K562 (cell line): ENCODE measurements around the gene CNNM2. TPM values are rescaled to one million over a fixed set of nuclear protein-coding genes. Genes with fewer than 3 reads are reported as not detected.

Experiments used
- ATAC-seq: fragments of 200-7000 bp; cut with Tn5 transposase; 3 replicates; pipeline ENCODE4 v1.9.1; 2020; ENCODE audit warnings: moderate library complexity
- BruUV-seq: library from RNA; stranded (reverse); fragments of 400-500 nt; replicated peaks from 2 replicates; lab custom pipeline; 2021; lab: Mats Ljungman, UMichigan
- CTCF ChIA-PET: fragments of 300-600 bp; formaldehyde crosslinking; extraction: SDS; loops from one replicate; lab custom pipeline; 2021; ENCODE audit warnings: low intra/inter-chr PET ratio; lab: Yijun Ruan, JAX
- POLR2A ChIA-PET: fragments of 300-600, 350-650 bp; sonication (Branson Sonifier 250); formaldehyde crosslinking; extraction: SDS; loops from one replicate; lab custom pipeline; 2021; ENCODE audit warnings: antibody characterized with exemption, inconsistent platforms; lab: Yijun Ruan, JAX
- DNase-seq, 4 experiments: peaks; one replicate each; pipeline versions ENCODE4 v3.0.0 to v3.0.0-alpha.2; 2011 to 2018; ENCODE audit warnings: low spot score in 3 of 4, mixed read lengths in 3 of 4; ENCODE audit errors: extremely low read depth in 1 of 4
- FAIRE-seq: peaks from 2 replicates; lab custom pipeline; 2011; peaks lifted over from hg19 to GRCh38; lab: Jason Lieb, UNC
- H2AFZ ChIP-seq: 2 replicates; pipeline ENCODE4 v1.6.0; 2011; ENCODE audit warnings: low read depth, low read length, control low read depth, inconsistent platforms
- H3K27ac ChIP-seq: fragments of 200-600 bp; 3 replicates; pipeline ENCODE4 v1.8.0; 2011; ENCODE audit warnings: low read depth, mild to moderate bottlenecking, control low read depth, inconsistent platforms, low read length, moderate library complexity, mixed read lengths; ENCODE audit errors: extremely low read depth
- H3K27me3 ChIP-seq, 2 experiments: fragments of 300-600 bp in 1 of 2; 2 replicates in 1 of 2; 3 replicates in 1 of 2; pipeline versions ENCODE4 v1.6.0 to v1.8.0; 2011; ENCODE audit warnings: inconsistent platforms in 2 of 2, low read length in 2 of 2, mild to moderate bottlenecking in 1 of 2, mixed read lengths in 1 of 2, moderate library complexity in 1 of 2; ENCODE audit not compliant: control insufficient read depth in 2 of 2, insufficient read depth in 2 of 2
- H3K36me3 ChIP-seq: fragments of 300-600 bp; 3 replicates; pipeline ENCODE4 v1.8.0; 2011; ENCODE audit warnings: mild to moderate bottlenecking, low read length, inconsistent platforms; ENCODE audit not compliant: control insufficient read depth, insufficient read depth
- H3K4me1 ChIP-seq, 2 experiments: fragments of 200-600 bp in 1 of 2; replicated peaks in 1 of 2; 2 replicates in 1 of 2; 3 replicates in 1 of 2; pipeline versions ENCODE4 v1.5.1 to v1.8.0; 2011; ENCODE audit warnings: inconsistent platforms in 2 of 2, low read length in 2 of 2, mild to moderate bottlenecking in 1 of 2, mixed read lengths in 1 of 2, moderate library complexity in 1 of 2; ENCODE audit not compliant: control insufficient read depth in 2 of 2, insufficient read depth in 2 of 2
- H3K4me2 ChIP-seq: 2 replicates; pipeline ENCODE4 v1.6.1; 2011; ENCODE audit warnings: low read length, control low read depth, inconsistent platforms, mixed read lengths; ENCODE audit not compliant: insufficient read depth
- H3K4me3 ChIP-seq: fragments of 200-600 bp; sonication (generic), shearing (Covaris generic); 2 replicates; pipeline ENCODE4 v1.5.1; 2016; ENCODE audit warnings: control low read depth, inconsistent platforms
- H3K79me2 ChIP-seq: fragments of 200-600 bp; 3 replicates; pipeline ENCODE4 v1.8.0; 2011; ENCODE audit warnings: low read length, inconsistent platforms; ENCODE audit not compliant: control insufficient read depth, insufficient read depth
- H3K9ac ChIP-seq, 2 experiments: 2 replicates each; pipeline versions ENCODE4 v1.6.0 to v1.6.1; 2011; ENCODE audit warnings: low read depth in 2 of 2, low read length in 2 of 2, control low read depth in 1 of 2, inconsistent platforms in 1 of 2, mild to moderate bottlenecking in 1 of 2, mixed read lengths in 1 of 2; ENCODE audit not compliant: insufficient read depth in 1 of 2
- H3K9me1 ChIP-seq: one replicate; pipeline ENCODE4 v1.6.0; 2011; ENCODE audit warnings: inconsistent platforms, mild to moderate bottlenecking, low read length, moderate library complexity; ENCODE audit not compliant: control insufficient read depth, insufficient read depth
- H3K9me3 ChIP-seq: replicated peaks from 2 replicates; pipeline ENCODE4 v1.5.1; 2011; ENCODE audit warnings: low read depth, low read length, inconsistent platforms; ENCODE audit not compliant: control insufficient read depth, insufficient read depth
- H4K20me1 ChIP-seq: replicated peaks from 2 replicates; pipeline ENCODE4 v1.6.1; 2011; ENCODE audit warnings: low read length, inconsistent platforms, mixed read lengths; ENCODE audit not compliant: control insufficient read depth, insufficient read depth
- CEBPZ ChIP-seq: fragments of 150-350 bp; IDR thresholded peaks from 2 replicates; pipeline ENCODE4 v1.6.1; 2014; ENCODE audit warnings: low read depth, mild to moderate bottlenecking, low read length, borderline replicate concordance
- CXXC5 ChIP-seq: fragments of 250-450 bp; sonication (Bioruptor Pico); IDR thresholded peaks from 2 replicates; pipeline ENCODE4 v1.8.0; 2022; ENCODE audit warnings: inconsistent platforms, mild to moderate bottlenecking, moderate library complexity
- DIDO1 ChIP-seq: fragments of 450-650 bp; IDR thresholded peaks from 2 replicates; pipeline ENCODE4 v1.6.1; 2016; ENCODE audit warnings: low read depth, missing biosample characterization, missing genetic modification characterization
- HDGF ChIP-seq: fragments of 450-650 bp; IDR thresholded peaks from 2 replicates; pipeline ENCODE4 v1.6.1; 2016
- ZBTB26 ChIP-seq: fragments of 450-650 bp; formaldehyde crosslinking; IDR thresholded peaks from 2 replicates; pipeline ENCODE4 v1.4.0; 2022; ENCODE audit warnings: missing genetic modification characterization
- ZNF232 ChIP-seq: sonication (generic); formaldehyde crosslinking; IDR thresholded peaks from 2 replicates; pipeline ENCODE4 v1.8.0; 2022; ENCODE audit warnings: mild to moderate bottlenecking, missing genetic modification reagents
- in situ Hi-C: fragments of 300-500 bp; cut with MboI; formaldehyde crosslinking; loops from 4 replicates; pipeline ENCODE4 v1.15.0; 2018; ENCODE audit warnings: inconsistent platforms, mixed read lengths
- intact Hi-C: fragments of 100-400 bp; cut with micrococcal nuclease; formaldehyde crosslinking; loops from 2 replicates; pipeline ENCODE4 v1.14.2; 2022
- polyA plus RNA-seq, 8 experiments: library from polyadenylated mRNA; depleted of rRNA in 4 of 8; stranded (reverse) in 5 of 8; unstranded in 3 of 8; fragments of >200 nt; fragmentation: Nextera tagmentation in 2 of 8; fragmentation: Illumina TruSeq in 1 of 8; extraction: Ambion mirVana in 2 of 8; extraction: Trizol in 1 of 8; gene quantifications; 2 replicates each; pipeline versions ENCODE4 v1.2.1 to v1.2.3, GENCODE V29; 2011 to 2014; ENCODE audit warnings: inconsistent platforms in 1 of 8, missing spikeins in 1 of 8
- total RNA-seq, 7 experiments: library from RNA; depleted of rRNA in 6 of 7; stranded (reverse); fragments of >200 nt in 6 of 7; fragmentation: Illumina TruSeq in 2 of 7; extraction: Trizol in 2 of 7; gene quantifications; 2 replicates each; pipeline versions ENCODE4 v1.2.1 to v1.2.3, GENCODE V29; 2011 to 2021; ENCODE audit warnings: low replicate concordance in 1 of 7

CNNM2 gene
- total and polyA plus RNA-seq, 9 of the 15 experiments (the other 6 are each of a cell fraction or from before 2014, with no cell fraction given) = 0.21 to 5.0 (median 1.3) TPM

DNA sequence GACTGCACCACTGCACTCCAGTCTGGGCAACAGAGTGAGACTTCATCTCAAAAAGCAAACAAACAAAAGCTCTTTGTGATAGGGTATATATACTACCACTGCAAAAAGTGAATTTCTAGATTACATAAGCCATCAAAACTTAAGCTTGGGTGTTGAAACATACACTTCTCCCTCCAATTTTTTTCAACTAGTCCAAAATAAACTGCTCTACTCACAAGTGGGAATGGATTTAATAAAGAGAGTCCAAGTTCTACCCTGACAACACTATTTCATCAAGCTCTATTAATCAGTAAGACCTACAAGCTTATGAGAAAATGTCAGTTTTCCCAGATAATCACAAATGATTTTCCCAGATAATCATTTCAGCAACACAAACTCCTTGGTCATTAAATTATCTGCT is 192.3 kb downstream of the CNNM2 start:
- ChIA-PET CTCF (no interaction called here), POLR2A (interaction anchor here (0.6 kb wide), 1 partner anchor 163 kb away, joined by 3 read pairs; no protein-coding TSS in a partner anchor)
- TF ChIP-seq HDGF (no peak), DIDO1 (tag) (no peak), CXXC5 (CRISPR knock-in tag) (no peak), CEBPZ (no peak), ZBTB26 (CRISPR knock-in tag) (no peak), ZNF232 (CRISPR knock-in tag) (no peak)
- in situ Hi-C loops (no loop called here), intact Hi-C loops (no loop called here)
- FAIRE-seq (no peak), ATAC-seq (no peak), DNase-seq (no peak)
- peaks cover 4% of the 10 kb centered on the region; the same call in 1 of the 3 replicates for H3K36me3 ChIP-seq
- no peak overlapping the region for H3K4me2 ChIP-seq
- no peaks in the 10 kb centered on the region for H3K79me2 ChIP-seq
- no peaks in the 10 kb centered on the region for H3K9me1 ChIP-seq
- BruUV-seq = no TSS peak
- H2AFZ ChIP-seq = no peak overlapping the region
- no peaks in the 10 kb centered on the region for H3K9me3 ChIP-seq
- no peaks in the 10 kb centered on the region for H3K27me3 ChIP-seq
- H3K9ac ChIP-seq = no peak overlapping the region
- H3K4me3 ChIP-seq = no peak overlapping the region
- H3K4me1 ChIP-seq = no peaks in the 10 kb centered on the region
- H3K27ac ChIP-seq = no peak overlapping the region
- no peaks in the 10 kb centered on the region for H4K20me1 ChIP-seq
